Measurements from ENCODE around the gene KRTAP12-4.
"Not testable (repeated sequence)": the region's sequence is repeated elsewhere in the genome, so short reads cannot be mapped to it uniquely, and the experiment has no call there.

The KRTAP12-4 gene

GRCh38 chr21:44656868-44657267 lies 2.4 kb upstream of the KRTAP12-4 start:
- no peak for DNase-seq (ENCODE audit: low spot score)

- no peak for DNase-seq (ENCODE audit: low spot score)
Observed at GRCh38 chr21:44653656-44654575, 543 bp downstream of the KRTAP12-4 start.

GRCh38 chr21:44653123-44653522 lies 1.3 kb downstream of the KRTAP12-4 start:
- no peak for DNase-seq (ENCODE audit: low spot score)

GRCh38 chr21:44650973-44651675 lies 3.3 kb downstream of the KRTAP12-4 start:
- no peak for DNase-seq (ENCODE audit: low spot score)

- no peak for DNase-seq (ENCODE audit: low spot score)
Observed at GRCh38 chr21:44650265-44650972, 4.0 kb downstream of the KRTAP12-4 start.

- no peak for DNase-seq (ENCODE audit: low spot score)
Observed at GRCh38 chr21:44649521-44650100, 4.8 kb downstream of the KRTAP12-4 start.

GRCh38 chr21:44648557-44649311 lies 5.7 kb downstream of the KRTAP12-4 start:
- DNase-seq (ENCODE audit: low spot score): no peak

- DNase-seq (ENCODE audit: low spot score): no peak
Observed at GRCh38 chr21:44647222-44647552, 7.3 kb downstream of the KRTAP12-4 start.

GRCh38 chr21:44646366-44647221 lies 7.9 kb downstream of the KRTAP12-4 start, which contains the start of gene KRTAP10-11:
Gene KRTAP10-11, plus strand, starts transcription at chr21:44646414. Its CDS starts 45 bp downstream, at chr21:44646459.
- DNase-seq (ENCODE audit: low spot score): not testable (repeated sequence)

GRCh38 chr21:44644878-44645277 lies 9.6 kb downstream of the KRTAP12-4 start:
- DNase-seq (ENCODE audit: low spot score): no peak

- no peak for DNase-seq (ENCODE audit: low spot score)
Observed at GRCh38 chr21:44643741-44644310, 10.6 kb downstream of the KRTAP12-4 start.

- no peak for DNase-seq (ENCODE audit: low spot score)
Observed at GRCh38 chr21:44640761-44641160, 13.7 kb downstream of the KRTAP12-4 start.

- no peak for DNase-seq (ENCODE audit: low spot score)
Observed at GRCh38 chr21:44639331-44639655, 15.2 kb downstream of the KRTAP12-4 start.

GRCh38 chr21:44638506-44639330 lies 15.7 kb downstream of the KRTAP12-4 start:
- DNase-seq (ENCODE audit: low spot score): not testable (repeated sequence)

- DNase-seq (ENCODE audit: low spot score): not testable (repeated sequence)
Observed at GRCh38 chr21:44637851-44638348, 16.6 kb downstream of the KRTAP12-4 start.

- no peak for DNase-seq (ENCODE audit: low spot score)
Observed at GRCh38 chr21:44637018-44637850, 17.2 kb downstream of the KRTAP12-4 start, which contains the start of gene KRTAP10-10. Gene KRTAP10-10, plus strand, starts transcription at chr21:44637356. Its CDS starts 62 bp downstream, at chr21:44637418.

- DNase-seq (ENCODE audit: low spot score): no peak
Observed at GRCh38 chr21:44636209-44637017, 18.0 kb downstream of the KRTAP12-4 start.
